H1 (cell line): ENCODE data around the gene TMEM174.

Experiments used
- EZH2 ChIP-seq: fragments of 200-600 bp; sonication (generic); IDR thresholded peaks from 2 replicates; pipeline ENCODE4 v1.7.1; 2012; ENCODE audit warnings: low read depth, mild to moderate bottlenecking, moderate library complexity, low read length, inconsistent platforms; ENCODE audit not compliant: severe bottlenecking
- TF ChIP-seq, protein P1 (sequence below), 3 experiments: IDR thresholded peaks; 1 replicate in 2 of 3; 2 replicates in 1 of 3; pipeline versions ENCODE4 v1.5.1 to v1.6.1; 2011; ENCODE audit warnings: low read length in 3 of 3, mild to moderate bottlenecking in 3 of 3, inconsistent platforms in 2 of 3, low read depth in 1 of 3, moderate library complexity in 1 of 3; ENCODE audit not compliant: insufficient read depth in 1 of 3; ENCODE audit errors: control extremely low read depth in 1 of 3

DNA sequence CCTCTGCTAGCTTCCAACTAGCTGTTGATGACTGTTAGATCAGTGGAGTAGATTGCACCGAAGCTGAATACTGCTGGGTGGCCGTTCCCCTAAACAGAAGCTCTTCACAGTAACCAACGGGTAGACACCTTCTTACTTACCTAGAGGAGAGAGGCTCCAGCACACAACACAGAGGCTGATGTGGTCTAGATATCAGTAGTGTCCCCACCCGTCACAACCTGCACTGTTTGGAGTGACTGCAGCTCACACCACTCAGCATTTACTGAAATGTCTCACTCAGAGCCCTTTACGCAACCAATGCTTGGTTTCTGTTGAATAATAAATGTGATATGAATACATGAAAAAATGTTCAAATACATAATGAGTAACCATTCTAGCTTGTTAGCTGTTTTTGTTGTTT lies 5.3 kb downstream of the TMEM174 start:
- TF ChIP-seq, protein P1, sequence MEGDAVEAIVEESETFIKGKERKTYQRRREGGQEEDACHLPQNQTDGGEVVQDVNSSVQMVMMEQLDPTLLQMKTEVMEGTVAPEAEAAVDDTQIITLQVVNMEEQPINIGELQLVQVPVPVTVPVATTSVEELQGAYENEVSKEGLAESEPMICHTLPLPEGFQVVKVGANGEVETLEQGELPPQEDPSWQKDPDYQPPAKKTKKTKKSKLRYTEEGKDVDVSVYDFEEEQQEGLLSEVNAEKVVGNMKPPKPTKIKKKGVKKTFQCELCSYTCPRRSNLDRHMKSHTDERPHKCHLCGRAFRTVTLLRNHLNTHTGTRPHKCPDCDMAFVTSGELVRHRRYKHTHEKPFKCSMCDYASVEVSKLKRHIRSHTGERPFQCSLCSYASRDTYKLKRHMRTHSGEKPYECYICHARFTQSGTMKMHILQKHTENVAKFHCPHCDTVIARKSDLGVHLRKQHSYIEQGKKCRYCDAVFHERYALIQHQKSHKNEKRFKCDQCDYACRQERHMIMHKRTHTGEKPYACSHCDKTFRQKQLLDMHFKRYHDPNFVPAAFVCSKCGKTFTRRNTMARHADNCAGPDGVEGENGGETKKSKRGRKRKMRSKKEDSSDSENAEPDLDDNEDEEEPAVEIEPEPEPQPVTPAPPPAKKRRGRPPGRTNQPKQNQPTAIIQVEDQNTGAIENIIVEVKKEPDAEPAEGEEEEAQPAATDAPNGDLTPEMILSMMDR (IDR thresholded peaks at IDR 0.05; ENCODE audit: control extremely low read depth in 1 of 3, insufficient read depth in 1 of 3, low read depth in 1 of 3, low read length in 3 of 3) = no peak
- no peak for TF ChIP-seq EZH2
